Neutrophil (primary cell): ENCODE measurements around the gene ADGRL3.
"Not testable (repeated sequence)": the region's sequence is repeated elsewhere in the genome, so short reads cannot be mapped to it uniquely, and the experiment has no call there.

ENCODE experiments used
- H3K27ac ChIP-seq: fragments of 200-600 bp; sonication (generic); 2 replicates; pipeline ENCODE4 v1.5.1; 2016; ENCODE audit warnings: mild to moderate bottlenecking, moderate library complexity
- H3K27me3 ChIP-seq: fragments of 200-600 bp; sonication (generic); 2 replicates; pipeline ENCODE4 v1.6.0; 2016; ENCODE audit warnings: mild to moderate bottlenecking
- H3K36me3 ChIP-seq: fragments of 200-600 bp; sonication (generic); 2 replicates; pipeline ENCODE4 v1.5.1; 2017
- H3K4me1 ChIP-seq, 2 experiments: fragments of 200-600 bp in 1 of 2; sonication (generic) in 1 of 2; 1 replicate in 1 of 2; 2 replicates in 1 of 2; pipeline versions ENCODE4 v1.5.1 to v1.6.1; 2013 to 2016; ENCODE audit warnings: low read depth in 1 of 2, low read length in 1 of 2, mild to moderate bottlenecking in 1 of 2, moderate library complexity in 1 of 2; ENCODE audit not compliant: control insufficient read depth in 1 of 2, insufficient read depth in 1 of 2
- H3K4me3 ChIP-seq, 2 experiments: fragments of 200-600 bp in 1 of 2; sonication (generic) in 1 of 2; 1 replicate in 1 of 2; 2 replicates in 1 of 2; pipeline ENCODE4 v1.5.1; 2013 to 2016; ENCODE audit warnings: low read depth in 1 of 2, low read length in 1 of 2, mild to moderate bottlenecking in 1 of 2, moderate library complexity in 1 of 2
- H3K9me3 ChIP-seq: fragments of 200-600 bp; sonication (generic); 2 replicates; pipeline ENCODE4 v1.5.1; 2016
- CTCF ChIP-seq: fragments of 200-600 bp; sonication (generic); IDR thresholded peaks from 2 replicates; pipeline ENCODE4 v1.5.1; 2016; ENCODE audit warnings: antibody characterized with exemption

Gene ADGRL3

DNA sequence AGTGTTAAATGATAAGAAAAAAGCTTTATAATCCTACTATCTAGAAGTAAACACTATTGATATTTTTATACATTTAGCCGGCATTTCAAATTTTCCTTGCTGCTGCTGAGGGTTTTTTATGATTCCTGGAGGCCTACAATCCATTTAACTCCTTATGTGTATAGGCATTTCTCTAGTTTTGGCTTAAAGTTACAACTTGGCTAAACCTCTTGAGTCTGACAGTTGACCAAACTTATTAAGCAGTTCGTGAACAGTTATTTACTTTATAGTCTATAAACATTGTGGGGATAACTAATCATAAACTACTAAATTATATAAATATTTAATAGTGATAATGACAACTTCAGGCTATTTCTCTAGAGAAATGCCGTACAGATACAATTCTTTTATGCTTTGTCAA, 141.9 kb downstream of the ADGRL3 start:
- no peak overlapping the region for H3K4me3 ChIP-seq
- H3K4me1 ChIP-seq, result no peaks in the 10 kb centered on the region
- TF ChIP-seq CTCF, result no peak
- no peaks in the 10 kb centered on the region for H3K36me3 ChIP-seq
- H3K27me3 ChIP-seq, result no peaks in the 10 kb centered on the region
- H3K9me3 ChIP-seq, result no peaks in the 10 kb centered on the region
- no peak overlapping the region for H3K27ac ChIP-seq

DNA sequence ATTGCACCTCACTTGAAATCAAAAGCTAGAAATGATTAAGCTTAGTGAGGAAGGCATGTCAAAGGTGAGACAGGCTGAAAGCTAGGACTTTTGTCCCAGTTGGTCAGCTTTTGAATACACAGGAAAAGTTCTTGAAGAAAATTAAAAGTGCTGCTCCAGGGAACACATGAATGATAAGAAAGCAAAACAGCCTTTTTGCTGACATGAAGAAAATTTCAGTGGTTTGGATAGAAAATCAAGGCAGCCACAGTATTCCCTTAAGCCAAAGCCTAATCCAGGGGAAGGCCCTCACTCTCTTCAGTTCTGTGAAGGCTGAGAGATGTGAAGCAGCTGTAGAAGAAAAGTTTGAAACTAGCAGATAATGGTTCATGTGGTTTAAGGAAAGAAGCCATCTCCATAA, 150.8 kb downstream of the ADGRL3 start:
- Histone ChIP-seq H3K36me3 (no peaks in the 10 kb centered on the region), H3K9me3 (no peaks in the 10 kb centered on the region), H3K27me3 (no peaks in the 10 kb centered on the region), H3K4me1 (no peaks in the 10 kb centered on the region), H3K4me3 (no peak overlapping the region), H3K27ac (no peak overlapping the region)
- no peak for TF ChIP-seq CTCF

DNA sequence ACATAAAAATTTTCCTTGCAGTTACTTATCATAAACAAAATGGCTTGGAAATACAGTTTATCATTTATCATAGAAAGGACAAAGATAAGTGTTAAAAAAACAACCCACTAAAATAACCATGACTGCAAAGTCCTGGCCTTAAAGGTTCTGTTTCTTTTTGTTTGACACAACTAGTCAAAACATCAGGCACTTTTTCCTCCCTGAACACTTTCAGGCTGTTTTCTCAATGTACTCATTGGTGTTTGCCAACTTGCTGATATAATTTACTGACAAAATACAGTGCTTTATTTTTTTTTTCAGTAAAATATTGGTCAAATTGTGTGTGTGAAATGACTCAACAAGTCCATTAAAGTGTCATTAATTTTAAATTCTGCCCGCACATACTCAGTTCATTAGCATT, 156.6 kb downstream of the ADGRL3 start:
- peaks cover 0 to 3% of the 10 kb centered on the region in 2 experiments for H3K4me1 ChIP-seq
- no peaks in the 10 kb centered on the region for H3K27me3 ChIP-seq
- H3K36me3 ChIP-seq, result no peaks in the 10 kb centered on the region
- H3K4me3 ChIP-seq, result no peak overlapping the region
- no peak overlapping the region for H3K27ac ChIP-seq
- TF ChIP-seq CTCF, result no peak
- H3K9me3 ChIP-seq, result no peaks in the 10 kb centered on the region

- TF ChIP-seq CTCF, result no peak
Measured at GRCh38 chr4:61359301-61359700, 159.2 kb downstream of the ADGRL3 start.

DNA sequence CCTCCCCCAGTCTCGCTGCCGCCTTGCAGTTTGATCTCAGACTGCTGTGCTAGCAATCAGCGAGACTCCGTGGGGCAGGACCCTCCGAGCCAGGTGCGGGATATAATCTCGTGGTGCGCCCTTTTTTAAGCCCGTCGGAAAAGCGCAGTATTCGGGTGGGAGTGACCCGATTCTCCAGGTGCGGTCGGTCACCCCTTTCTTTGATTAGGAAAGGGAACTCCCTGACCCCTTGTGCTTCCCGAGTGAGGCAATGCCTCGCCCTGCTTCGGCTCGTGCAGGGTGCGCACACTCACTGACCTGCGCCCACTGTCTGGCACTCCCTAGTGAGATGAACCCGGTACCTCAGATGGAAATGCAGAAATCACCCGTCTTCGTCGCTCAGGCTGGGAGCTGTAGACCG, 172.7 kb downstream of the ADGRL3 start:
- H3K27me3 ChIP-seq, H3K27ac ChIP-seq, H3K9me3 ChIP-seq, H3K4me3 ChIP-seq, H3K36me3 ChIP-seq: not testable (repeated sequence)
- H3K4me1 ChIP-seq, result peaks cover 15 to 27% of the 10 kb centered on the region in 2 experiments

More at GRCh38 chr4:61359301-61359700, 159.2 kb downstream of the ADGRL3 start:
- Histone ChIP-seq H3K4me1 (peaks cover 0 to 3% of the 10 kb centered on the region in 2 experiments), H3K36me3 (no peaks in the 10 kb centered on the region), H3K9me3 (no peaks in the 10 kb centered on the region), H3K27ac (no peak overlapping the region), H3K4me3 (no peak overlapping the region), H3K27me3 (no peaks in the 10 kb centered on the region)

DNA sequence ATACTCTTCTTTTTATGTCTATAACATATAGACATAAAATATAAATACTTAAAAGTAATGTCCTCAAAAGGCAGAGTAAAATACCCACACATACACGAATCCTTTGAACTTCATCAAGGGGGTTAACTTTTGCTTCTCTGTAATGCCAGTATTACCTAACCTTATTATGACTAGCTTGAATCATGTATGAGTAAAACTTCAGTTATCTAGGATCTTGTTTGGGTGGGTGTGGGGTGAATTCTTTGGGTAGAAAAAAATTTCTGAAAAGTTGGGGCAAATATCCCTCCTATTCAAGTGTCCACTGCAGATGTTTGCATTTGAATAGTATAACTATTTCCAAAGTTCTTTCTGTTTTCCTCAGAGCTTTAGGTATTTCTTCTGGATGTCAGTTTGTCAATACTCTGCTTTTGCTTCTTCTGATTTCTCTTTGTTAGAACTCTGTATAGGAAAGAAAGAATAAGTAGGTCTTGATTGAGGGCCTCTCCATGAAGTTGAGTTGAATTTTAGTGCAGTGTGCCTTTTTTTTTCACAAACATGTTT, 173.8 kb downstream of the ADGRL3 start:
- no peak overlapping the region for H3K4me3 ChIP-seq
- H3K27ac ChIP-seq, result no peak overlapping the region
- TF ChIP-seq CTCF, result no peak
- no peaks in the 10 kb centered on the region for H3K27me3 ChIP-seq
- H3K4me1 ChIP-seq, result peaks cover 15 to 27% of the 10 kb centered on the region in 2 experiments
- no peaks in the 10 kb centered on the region for H3K36me3 ChIP-seq
- H3K9me3 ChIP-seq, result no peaks in the 10 kb centered on the region
